AG04449 (cell line): ENCODE results near the gene ALPK1.
A peak's percentile ranks its signal among the peaks of the same experiment; 100 is the strongest.

Experiments
- CTCF ChIA-PET: fragments of 350-600 bp; formaldehyde crosslinking; extraction: SDS; loops from one replicate; lab custom pipeline; 2021; ENCODE audit warnings: antibody characterized with exemption; lab: Yijun Ruan, JAX
- POLR2A ChIA-PET: fragments of 400-600, 350-600 bp; formaldehyde crosslinking; extraction: SDS; loops from one replicate; lab custom pipeline; 2020; ENCODE audit warnings: antibody characterized with exemption, inconsistent platforms; lab: Yijun Ruan, JAX
- DNase-seq: peaks from one replicate; pipeline ENCODE4 v3.0.0-alpha.2; 2010; ENCODE audit warnings: low read depth, low spot score
- H3K4me3 ChIP-seq: 2 replicates; pipeline ENCODE4 v1.5.1; 2011; ENCODE audit warnings: low read depth, mild to moderate bottlenecking, control low read depth, low read length
- TF ChIP-seq, protein P1 (sequence below): IDR thresholded peaks from one replicate; pipeline ENCODE4 v1.5.1; 2011; ENCODE audit warnings: mild to moderate bottlenecking, moderate library complexity, low read length, control low read depth, inconsistent platforms; ENCODE audit not compliant: insufficient read depth; ENCODE audit errors: missing control alignments

ALPK1 gene

GRCh38 chr4:112296949-112297880 is at the start of gene ALPK1:
Gene ALPK1, plus strand, starts transcription at chr4:112297369.
- DNase-seq: peak; percentile 70
- ChIA-PET CTCF (interaction anchor here (1.0 to 1.5 kb wide), 5 partner anchors 14 to 198 kb away, joined by 3 to 5 read pairs (median 3); no protein-coding TSS in a partner anchor), POLR2A (interaction anchor here (0.7 kb wide), 1 partner anchor 66 kb away, joined by 5 read pairs; the partner anchor contains the start of gene AP1AR)
- TF ChIP-seq, protein P1, sequence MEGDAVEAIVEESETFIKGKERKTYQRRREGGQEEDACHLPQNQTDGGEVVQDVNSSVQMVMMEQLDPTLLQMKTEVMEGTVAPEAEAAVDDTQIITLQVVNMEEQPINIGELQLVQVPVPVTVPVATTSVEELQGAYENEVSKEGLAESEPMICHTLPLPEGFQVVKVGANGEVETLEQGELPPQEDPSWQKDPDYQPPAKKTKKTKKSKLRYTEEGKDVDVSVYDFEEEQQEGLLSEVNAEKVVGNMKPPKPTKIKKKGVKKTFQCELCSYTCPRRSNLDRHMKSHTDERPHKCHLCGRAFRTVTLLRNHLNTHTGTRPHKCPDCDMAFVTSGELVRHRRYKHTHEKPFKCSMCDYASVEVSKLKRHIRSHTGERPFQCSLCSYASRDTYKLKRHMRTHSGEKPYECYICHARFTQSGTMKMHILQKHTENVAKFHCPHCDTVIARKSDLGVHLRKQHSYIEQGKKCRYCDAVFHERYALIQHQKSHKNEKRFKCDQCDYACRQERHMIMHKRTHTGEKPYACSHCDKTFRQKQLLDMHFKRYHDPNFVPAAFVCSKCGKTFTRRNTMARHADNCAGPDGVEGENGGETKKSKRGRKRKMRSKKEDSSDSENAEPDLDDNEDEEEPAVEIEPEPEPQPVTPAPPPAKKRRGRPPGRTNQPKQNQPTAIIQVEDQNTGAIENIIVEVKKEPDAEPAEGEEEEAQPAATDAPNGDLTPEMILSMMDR: no peak
- peak within 1 kb of the TSS; percentile 34 for H3K4me3 ChIP-seq

- TF ChIP-seq, protein P1: no peak
- no peak for DNase-seq
- no peak overlapping the region for H3K4me3 ChIP-seq
- CTCF ChIA-PET: interaction anchor here (0.9 to 2.6 kb wide), 5 partner anchors 15 to 157 kb away, joined by 3 to 13 read pairs (median 4); no protein-coding TSS in a partner anchor
- POLR2A ChIA-PET: no interaction called here
These were observed 46.0 kb upstream of the ALPK1 start for GRCh38 chr4:112251019-112251643.

- no peak overlapping the region for H3K4me3 ChIP-seq
- CTCF ChIA-PET: no interaction called here
- TF ChIP-seq, protein P1: no peak
- no peak for DNase-seq
- POLR2A ChIA-PET: no interaction called here
These were observed 44.9 kb upstream of the ALPK1 start for GRCh38 chr4:112252234-112252633.

DNA sequence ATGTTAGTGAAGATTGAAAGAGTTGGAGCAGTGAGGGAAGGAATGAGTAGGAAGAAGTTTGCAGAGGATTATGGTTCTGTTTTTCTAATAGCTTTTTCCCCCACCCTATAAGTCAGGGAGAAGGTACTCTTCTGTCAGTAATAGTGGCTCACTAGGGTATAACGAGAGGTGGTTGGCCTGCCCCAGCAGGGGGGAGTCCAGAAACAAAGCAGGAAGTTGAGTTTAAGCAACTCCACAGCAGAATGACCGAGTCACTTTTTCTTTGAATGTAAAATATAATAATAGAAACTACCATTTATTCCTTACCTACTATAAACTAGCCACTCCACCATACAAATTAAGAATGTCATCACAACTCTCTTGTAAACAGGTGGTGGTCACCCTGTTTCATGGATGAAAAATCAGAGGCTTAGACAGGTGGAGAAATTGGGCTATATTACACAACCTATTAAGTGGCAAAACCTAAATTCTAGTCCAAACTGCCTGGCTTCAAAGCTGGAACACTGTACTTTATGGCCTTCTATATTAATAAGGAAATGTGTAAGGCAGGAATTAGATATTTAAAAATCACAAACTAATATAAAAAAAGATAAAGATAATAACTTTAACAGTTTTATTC is 43.7 kb upstream of the ALPK1 start:
- TF ChIP-seq, protein P1: no peak
- H3K4me3 ChIP-seq: no peak overlapping the region
- DNase-seq: no peak
- CTCF ChIA-PET: interaction anchor here (1.0 kb wide), 1 partner anchor 18 kb away, joined by 4 read pairs; no protein-coding TSS in a partner anchor
- POLR2A ChIA-PET: no interaction called here

- POLR2A ChIA-PET: no interaction called here
- TF ChIP-seq, protein P1: no peak
These were observed 40.1 kb upstream of the ALPK1 start for GRCh38 chr4:112257098-112257497.

More at GRCh38 chr4:112257098-112257497, 40.1 kb upstream of the ALPK1 start:
- no peak overlapping the region for H3K4me3 ChIP-seq
- CTCF ChIA-PET: interaction anchor here (1.0 to 2.3 kb wide), 6 partner anchors 10 to 158 kb away, joined by 3 to 14 read pairs (median 6); no protein-coding TSS in a partner anchor
- no peak for DNase-seq
